Measurements from ENCODE around the gene HS6ST1.

Gene HS6ST1

GRCh38 chr2:128233790-128234395, 84.8 kb downstream of the HS6ST1 start:
- no peak for DNase-seq

GRCh38 chr2:128232965-128233789, 85.5 kb downstream of the HS6ST1 start:
- peak; percentile 88 for DNase-seq

- no peak for DNase-seq
These were observed 89.8 kb downstream of the HS6ST1 start for GRCh38 chr2:128228894-128229293.

GRCh38 chr2:128227862-128228261, 90.8 kb downstream of the HS6ST1 start:
- DNase-seq: no peak

GRCh38 chr2:128219891-128220290, 98.8 kb downstream of the HS6ST1 start:
- peak; percentile 4 for DNase-seq

GRCh38 chr2:128217671-128218070, 101.0 kb downstream of the HS6ST1 start:
- no peak for DNase-seq

- DNase-seq: no peak
These were observed 102.6 kb downstream of the HS6ST1 start for GRCh38 chr2:128215897-128216642.

All from midbrain (tissue), 1 donor.